Cardiac fibroblast (primary cell): ENCODE results near the gene TWIST2.

ENCODE experiments used
- DNase-seq, 2 donors: peaks; one replicate each; pipeline versions ENCODE4 v3.0.0 to v3.0.0-alpha.2; 2010; ENCODE audit warnings: low read depth in 2 of 2
- H3K4me3 ChIP-seq, 2 donors: replicated peaks in 1 of 2; 1 replicate in 1 of 2; 2 replicates in 1 of 2; pipeline ENCODE4 v1.5.1; 2011; ENCODE audit warnings: low read depth in 2 of 2, low read length in 2 of 2, mild to moderate bottlenecking in 2 of 2, moderate library complexity in 1 of 2
- CTCF ChIP-seq: IDR thresholded peaks from one replicate; pipeline ENCODE4 v1.5.1; 2011; ENCODE audit warnings: low read depth, mild to moderate bottlenecking, low read length, inconsistent platforms

Gene TWIST2

GRCh38 chr2:238941262-238941792, 93.4 kb downstream of the TWIST2 start:
- TF ChIP-seq CTCF = no peak
- DNase-seq = no peak
- H3K4me3 ChIP-seq = no peak overlapping the region

- no peak overlapping the region for H3K4me3 ChIP-seq
- DNase-seq = no peak
- no peak for TF ChIP-seq CTCF
These were observed 94.3 kb downstream of the TWIST2 start for GRCh38 chr2:238942080-238942725.

- peak in 1 of 2 donors; percentile 53 for DNase-seq
- no peak for TF ChIP-seq CTCF
- no peak overlapping the region for H3K4me3 ChIP-seq
These were observed 94.9 kb downstream of the TWIST2 start for GRCh38 chr2:238942726-238943300.

- no peak for TF ChIP-seq CTCF
- DNase-seq = no peak
- H3K4me3 ChIP-seq = no peak overlapping the region
These were observed 95.6 kb downstream of the TWIST2 start for GRCh38 chr2:238943338-238944067.

- peak; percentile 77 to 83 for DNase-seq
- no peak overlapping the region for H3K4me3 ChIP-seq
- peak; percentile 99 for TF ChIP-seq CTCF
These were observed 97.7 kb downstream of the TWIST2 start for GRCh38 chr2:238945433-238946150.

- no peak for DNase-seq
- H3K4me3 ChIP-seq = no peak overlapping the region
These were observed 98.7 kb downstream of the TWIST2 start for GRCh38 chr2:238946318-238947242.

More at GRCh38 chr2:238946318-238947242, 98.7 kb downstream of the TWIST2 start:
- no peak for TF ChIP-seq CTCF
